Trophoblast cell (in vitro differentiated cells and primary cell): Measurements from ENCODE around the gene RCAN3.

Experiments
- DNase-seq, 2 donors: peaks; one replicate each; pipeline ENCODE4 v3.0.0-alpha.2; 2016
- H2AFZ ChIP-seq: 2 replicates; pipeline ENCODE4 v1.6.1; 2013; ENCODE audit warnings: low read length, moderate library complexity, mild to moderate bottlenecking; ENCODE audit not compliant: insufficient read depth, poor library complexity
- H2AK5ac ChIP-seq: 2 replicates; pipeline ENCODE4 v1.6.1; 2013; ENCODE audit warnings: mild to moderate bottlenecking, low read length
- H2BK120ac ChIP-seq: 2 replicates; pipeline ENCODE4 v1.6.1; 2013; ENCODE audit warnings: low read length, mild to moderate bottlenecking, moderate library complexity; ENCODE audit not compliant: insufficient read depth, poor library complexity
- H2BK12ac ChIP-seq: 2 replicates; pipeline ENCODE4 v1.6.1; 2013; ENCODE audit warnings: mild to moderate bottlenecking, low read length, moderate library complexity
- H2BK5ac ChIP-seq: 2 replicates; pipeline ENCODE4 v1.6.1; 2013; ENCODE audit warnings: low read length, low read depth, moderate library complexity, mild to moderate bottlenecking; ENCODE audit not compliant: poor library complexity
- H3K14ac ChIP-seq: 2 replicates; pipeline ENCODE4 v1.6.1; 2013; ENCODE audit warnings: mild to moderate bottlenecking, low read length
- H3K18ac ChIP-seq: 2 replicates; pipeline ENCODE4 v1.6.1; 2013; ENCODE audit warnings: mild to moderate bottlenecking, low read length
- H3K23ac ChIP-seq: 2 replicates; pipeline ENCODE4 v1.6.1; 2013; ENCODE audit warnings: low read length
- H3K27ac ChIP-seq: 2 replicates; pipeline ENCODE4 v1.5.1; 2013; ENCODE audit warnings: low read depth, mild to moderate bottlenecking, inconsistent platforms, low read length, moderate library complexity
- H3K27me3 ChIP-seq: 2 replicates; pipeline ENCODE4 v1.6.1; 2013; ENCODE audit warnings: inconsistent platforms, mild to moderate bottlenecking, low read length, moderate library complexity; ENCODE audit not compliant: insufficient read depth
- H3K36me3 ChIP-seq, 2 experiments: 1 replicate in 1 of 2; 2 replicates in 1 of 2; pipeline ENCODE4 v1.6.1; 2013; ENCODE audit warnings: low read length in 2 of 2, mild to moderate bottlenecking in 2 of 2, moderate library complexity in 1 of 2; ENCODE audit not compliant: insufficient read depth in 2 of 2, control insufficient read depth in 1 of 2
- H3K4ac ChIP-seq: 2 replicates; pipeline ENCODE4 v1.6.1; 2013; ENCODE audit warnings: low read depth, mild to moderate bottlenecking, low read length, moderate library complexity
- H3K4me1 ChIP-seq, 2 experiments: 1 replicate in 1 of 2; 2 replicates in 1 of 2; pipeline ENCODE4 v1.6.1; 2013; ENCODE audit warnings: low read length in 2 of 2, mild to moderate bottlenecking in 2 of 2, moderate library complexity in 1 of 2; ENCODE audit not compliant: insufficient read depth in 2 of 2, control insufficient read depth in 1 of 2
- H3K4me2 ChIP-seq: 2 replicates; pipeline ENCODE4 v1.6.1; 2013; ENCODE audit warnings: inconsistent platforms, mild to moderate bottlenecking, low read length, moderate library complexity
- H3K4me3 ChIP-seq: 2 replicates; pipeline ENCODE4 v1.5.1; 2013; ENCODE audit warnings: mild to moderate bottlenecking, low read depth, low read length, inconsistent platforms
- H3K79me1 ChIP-seq: one replicate; pipeline ENCODE4 v1.6.1; 2013; ENCODE audit warnings: low read length
- H3K79me2 ChIP-seq: 2 replicates; pipeline ENCODE4 v1.6.1; 2013; ENCODE audit warnings: low read length, mild to moderate bottlenecking; ENCODE audit not compliant: control insufficient read depth, insufficient read depth, poor library complexity
- H3K9ac ChIP-seq: 2 replicates; pipeline ENCODE4 v1.6.1; 2013; ENCODE audit warnings: mild to moderate bottlenecking, low read length
- H3K9me3 ChIP-seq: 2 replicates; pipeline ENCODE4 v1.6.1; 2013; ENCODE audit warnings: low read depth, mild to moderate bottlenecking, control low read depth, inconsistent platforms, low read length; ENCODE audit not compliant: insufficient read depth
- H4K12ac ChIP-seq: 2 replicates; pipeline ENCODE4 v1.6.1; 2013; ENCODE audit warnings: low read depth, mild to moderate bottlenecking, low read length, moderate library complexity
- H4K8ac ChIP-seq: 2 replicates; pipeline ENCODE4 v1.6.1; 2013; ENCODE audit warnings: low read depth, mild to moderate bottlenecking, low read length, moderate library complexity
- H4K91ac ChIP-seq: one replicate; pipeline ENCODE4 v1.6.1; 2013; ENCODE audit warnings: low read depth, mild to moderate bottlenecking, low read length, moderate library complexity
- WGBS: extraction: QIAGEN DNeasy Blood & Tissue Kit; methylation state at CpG from one replicate; pipeline ENCODE4 v1.1.7; 2013; ENCODE audit warnings: missing lambda C conversion rate; ENCODE audit not compliant: insufficient read length, insufficient coverage; ENCODE audit errors: extremely low coverage; 5-methylcytosine and 5-hydroxymethylcytosine counted together

The RCAN3 gene

GRCh38 chr1:24553931-24554330 lies 51.3 kb downstream of the RCAN3 start:
- H3K14ac ChIP-seq = no peak overlapping the region
- no peak overlapping the region for H2AFZ ChIP-seq
- no peak overlapping the region for H3K4me3 ChIP-seq
- H3K18ac ChIP-seq = no peak overlapping the region
- H4K12ac ChIP-seq = no peak overlapping the region
- DNase-seq = no peak
- no peak overlapping the region for H2BK5ac ChIP-seq
- H3K9ac ChIP-seq = no peak overlapping the region
- H4K91ac ChIP-seq = no peak overlapping the region
- no peak overlapping the region for H2AK5ac ChIP-seq
- no peaks in the 10 kb centered on the region for H3K79me1 ChIP-seq
- no peaks in the 10 kb centered on the region for H3K9me3 ChIP-seq
- H3K4ac ChIP-seq = no peak overlapping the region
- no peak overlapping the region for H2BK120ac ChIP-seq
- no peak overlapping the region for H2BK12ac ChIP-seq
- no peaks in the 10 kb centered on the region for H3K36me3 ChIP-seq
- H3K27me3 ChIP-seq = peaks cover 14% of the 10 kb centered on the region
- no peaks in the 10 kb centered on the region for H3K79me2 ChIP-seq
- peaks cover 4 to 5% of the 10 kb centered on the region in 2 experiments for H3K4me1 ChIP-seq
- no peak overlapping the region for H3K4me2 ChIP-seq
- WGBS = no CpG with 5 or more reads among the region's 3 CpGs
- H3K27ac ChIP-seq = no peak overlapping the region
- no peak overlapping the region for H3K23ac ChIP-seq
- no peak overlapping the region for H4K8ac ChIP-seq

- Histone ChIP-seq H4K8ac (no peak overlapping the region), H3K4ac (no peak overlapping the region), H3K36me3 (no peaks in the 10 kb centered on the region), H3K23ac (no peak overlapping the region), H3K9me3 (no peaks in the 10 kb centered on the region), H3K27me3 (peaks cover 14% of the 10 kb centered on the region), H3K27ac (no peak overlapping the region), H3K4me3 (no peak overlapping the region), H3K9ac (no peak overlapping the region), H4K12ac (no peak overlapping the region), H3K79me2 (no peaks in the 10 kb centered on the region), H2BK5ac (no peak overlapping the region), H3K79me1 (no peaks in the 10 kb centered on the region), H2BK120ac (no peak overlapping the region), H3K4me1 (peaks cover 4 to 5% of the 10 kb centered on the region in 2 experiments), H2AK5ac (no peak overlapping the region), H2BK12ac (no peak overlapping the region), H2AFZ (no peak overlapping the region), H3K14ac (no peak overlapping the region), H3K4me2 (no peak overlapping the region), H4K91ac (no peak overlapping the region), H3K18ac (no peak overlapping the region)
- DNase-seq = no peak
- no CpG with 5 or more reads among the region's 4 CpGs for WGBS
Observed at GRCh38 chr1:24554714-24555113, 52.1 kb downstream of the RCAN3 start.

GRCh38 chr1:24555591-24556413 lies 53.2 kb downstream of the RCAN3 start, which contains the start of gene NCMAP:
Gene NCMAP (plus strand): TSS chr1:24556087. CDS start chr1:24595431, 39,344 bp downstream.
- H2AK5ac ChIP-seq = no peak within 1 kb of the TSS
- no peak within 1 kb of the TSS for H2BK120ac ChIP-seq
- H3K4me2 ChIP-seq = peak within 1 kb of the TSS; percentile 57
- no peaks in the 10 kb centered on the region for H3K9me3 ChIP-seq
- no peak within 1 kb of the TSS for H3K23ac ChIP-seq
- H3K79me1 ChIP-seq = no peaks in the 10 kb centered on the region
- no peak within 1 kb of the TSS for H2AFZ ChIP-seq
- H3K79me2 ChIP-seq = no peaks in the 10 kb centered on the region
- H3K36me3 ChIP-seq = no peaks in the 10 kb centered on the region
- no peak within 1 kb of the TSS for H2BK5ac ChIP-seq
- H3K4me3 ChIP-seq = no peak within 1 kb of the TSS
- no peak within 1 kb of the TSS for H3K27ac ChIP-seq
- H3K27me3 ChIP-seq = peaks cover 14% of the 10 kb centered on the region
- H3K4me1 ChIP-seq = peaks cover 4 to 5% of the 10 kb centered on the region in 2 experiments
- H3K18ac ChIP-seq = no peak within 1 kb of the TSS
- no peak within 1 kb of the TSS for H4K12ac ChIP-seq
- no peak within 1 kb of the TSS for H3K9ac ChIP-seq
- no peak within 1 kb of the TSS for H4K8ac ChIP-seq
- peak in 1 of 2 donors; percentile 26 for DNase-seq
- H2BK12ac ChIP-seq = no peak within 1 kb of the TSS
- H4K91ac ChIP-seq = no peak within 1 kb of the TSS
- WGBS = no CpG with 5 or more reads among the region's 61 CpGs
- no peak within 1 kb of the TSS for H3K14ac ChIP-seq
- H3K4ac ChIP-seq = no peak within 1 kb of the TSS

GRCh38 chr1:24556414-24556795 lies 53.8 kb downstream of the RCAN3 start:
- no peak overlapping the region for H4K91ac ChIP-seq
- H3K4me2 ChIP-seq = peak overlapping the region; percentile 57
- H2BK120ac ChIP-seq = no peak overlapping the region
- no peak overlapping the region for H3K9ac ChIP-seq
- H3K23ac ChIP-seq = no peak overlapping the region
- no peaks in the 10 kb centered on the region for H3K79me1 ChIP-seq
- H3K36me3 ChIP-seq = no peaks in the 10 kb centered on the region
- no peak overlapping the region for H3K27ac ChIP-seq
- H3K18ac ChIP-seq = no peak overlapping the region
- H3K4me3 ChIP-seq = no peak overlapping the region
- H3K14ac ChIP-seq = no peak overlapping the region
- H2AK5ac ChIP-seq = no peak overlapping the region
- H4K8ac ChIP-seq = no peak overlapping the region
- WGBS = no CpG with 5 or more reads among the region's 19 CpGs
- no peak for DNase-seq
- no peak overlapping the region for H2BK12ac ChIP-seq
- H3K9me3 ChIP-seq = no peaks in the 10 kb centered on the region
- no peak overlapping the region for H4K12ac ChIP-seq
- H3K4me1 ChIP-seq = peaks cover 4 to 5% of the 10 kb centered on the region in 2 experiments
- no peak overlapping the region for H2BK5ac ChIP-seq
- no peak overlapping the region for H3K4ac ChIP-seq
- peaks cover 14% of the 10 kb centered on the region for H3K27me3 ChIP-seq
- H2AFZ ChIP-seq = no peak overlapping the region
- H3K79me2 ChIP-seq = no peaks in the 10 kb centered on the region
